Dedifferentiated amniotic fluid mesenchymal stem cell (primary cell): Measurements from ENCODE around the gene ANKRD42.

Experiments used
- DNase-seq: peaks from one replicate; pipeline ENCODE4 v3.0.0-alpha.2; 2016; ENCODE audit errors: extremely low spot score

The ANKRD42 gene

GRCh38 chr11:83287631-83288030, 94.1 kb downstream of the ANKRD42 start:
- DNase-seq, result no peak

GRCh38 chr11:83292709-83293456, 99.4 kb downstream of the ANKRD42 start:
- peak; percentile 76 for DNase-seq

GRCh38 chr11:83293457-83293774, 99.9 kb downstream of the ANKRD42 start:
- DNase-seq, result no peak

GRCh38 chr11:83294208-83294607, 100.7 kb downstream of the ANKRD42 start:
- no peak for DNase-seq
